ENCODE results near the gene DYSF. TPM values are rescaled to one million over a fixed set of nuclear protein-coding genes. Genes with fewer than 3 reads are reported as not detected.

The DYSF gene
- polyA plus RNA-seq, 1 experiment = 1.3 TPM

- no peak overlapping the region for H3K4me3 ChIP-seq (ENCODE audit: low read depth, low read length)
- DNase-seq (ENCODE audit: low read depth) = no peak
- peaks cover 33% of the 10 kb centered on the region for H3K27me3 ChIP-seq (ENCODE audit: control insufficient read depth, insufficient read depth, low read length)
- POLR2A ChIA-PET = no interaction called here
- CTCF ChIA-PET = interaction anchor here (0.7 to 1.3 kb wide), 2 partner anchors 42 to 96 kb away, joined by 3 read pairs; no protein-coding TSS in a partner anchor
- TF ChIP-seq CTCF (IDR thresholded peaks at IDR 0.05; ENCODE audit: insufficient read depth, low read depth, low read length) = no peak
- H3K36me3 ChIP-seq (ENCODE audit: control insufficient read depth, insufficient read depth, low read length) = no peaks in the 10 kb centered on the region
These were observed 252.0 kb downstream of the DYSF start for GRCh38 chr2:71705171-71705960.

GRCh38 chr2:71706121-71706520, 252.8 kb downstream of the DYSF start:
- peaks cover 33% of the 10 kb centered on the region for H3K27me3 ChIP-seq (ENCODE audit: control insufficient read depth, insufficient read depth, low read length)
- CTCF ChIA-PET = no interaction called here
- H3K4me3 ChIP-seq (ENCODE audit: low read depth, low read length) = no peak overlapping the region
- no peaks in the 10 kb centered on the region for H3K36me3 ChIP-seq (ENCODE audit: control insufficient read depth, insufficient read depth, low read length)
- POLR2A ChIA-PET = no interaction called here
- TF ChIP-seq CTCF (IDR thresholded peaks at IDR 0.05; ENCODE audit: insufficient read depth, low read depth, low read length) = no peak
- DNase-seq (ENCODE audit: low read depth) = no peak

GRCh38 chr2:71706836-71707235, 253.5 kb downstream of the DYSF start:
- DNase-seq (ENCODE audit: low read depth) = no peak
- Histone ChIP-seq H3K4me3 (ENCODE audit: low read depth, low read length) (no peak overlapping the region), H3K27me3 (ENCODE audit: control insufficient read depth, insufficient read depth, low read length) (peaks cover 33% of the 10 kb centered on the region), H3K36me3 (ENCODE audit: control insufficient read depth, insufficient read depth, low read length) (no peaks in the 10 kb centered on the region; the same call in 1 of the 2 replicates)
- ChIA-PET CTCF (interaction anchor here (0.9 kb wide), 1 partner anchor 14 kb away, joined by 4 read pairs; no protein-coding TSS in a partner anchor), POLR2A (no interaction called here)
- no peak for TF ChIP-seq CTCF (IDR thresholded peaks at IDR 0.05; ENCODE audit: insufficient read depth, low read depth, low read length)

GRCh38 chr2:71710367-71711132, 257.2 kb downstream of the DYSF start:
- ChIA-PET CTCF (no interaction called here), POLR2A (no interaction called here)
- no peaks in the 10 kb centered on the region; the same call in 1 of the 2 replicates for H3K36me3 ChIP-seq (ENCODE audit: control insufficient read depth, insufficient read depth, low read length)
- no peak for TF ChIP-seq CTCF (IDR thresholded peaks at IDR 0.05; ENCODE audit: insufficient read depth, low read depth, low read length)
- no peak overlapping the region for H3K4me3 ChIP-seq (ENCODE audit: low read depth, low read length)
- no peak for DNase-seq (ENCODE audit: low read depth)
- peaks cover 12% of the 10 kb centered on the region for H3K27me3 ChIP-seq (ENCODE audit: control insufficient read depth, insufficient read depth, low read length)

- peaks cover 6% of the 10 kb centered on the region for H3K27me3 ChIP-seq (ENCODE audit: control insufficient read depth, insufficient read depth, low read length)
- no peak overlapping the region for H3K4me3 ChIP-seq (ENCODE audit: low read depth, low read length)
- POLR2A ChIA-PET = no interaction called here
- H3K36me3 ChIP-seq (ENCODE audit: control insufficient read depth, insufficient read depth, low read length) = no peaks in the 10 kb centered on the region; the same call in 1 of the 2 replicates
- no peak for TF ChIP-seq CTCF (IDR thresholded peaks at IDR 0.05; ENCODE audit: insufficient read depth, low read depth, low read length)
- no peak for DNase-seq (ENCODE audit: low read depth)
- CTCF ChIA-PET = no interaction called here
These were observed 257.9 kb downstream of the DYSF start for GRCh38 chr2:71711133-71711855.
